A549 (cell line): ENCODE measurements around the gene VCL. TPM values are rescaled to one million over a fixed set of nuclear protein-coding genes. Genes with fewer than 3 reads are reported as not detected.
A peak's percentile ranks its signal among the peaks of the same experiment; 100 is the strongest.

Experiments used
- ATAC-seq, 2 experiments: fragments of 200-7000 bp in 1 of 2; fragments of >200 bp in 1 of 2; cut with Nextera tagmentation in 1 of 2; cut with Tn5 transposase in 1 of 2; 3 replicates each; pipeline versions ENCODE4 v1.8.0 to v1.9.1; 2018 to 2020; ENCODE audit warnings: mild to moderate bottlenecking in 1 of 2, moderate library complexity in 1 of 2
- CTCF ChIA-PET: fragments of 300-600 bp; sonication (Branson Sonifier 250); formaldehyde crosslinking; extraction: SDS; loops from one replicate; lab custom pipeline; 2021; ENCODE audit warnings: antibody characterized with exemption, inconsistent platforms; lab: Yijun Ruan, JAX
- POLR2A ChIA-PET: fragments of 350-600 bp; formaldehyde crosslinking; extraction: SDS; loops from one replicate; lab custom pipeline; 2021; ENCODE audit warnings: antibody characterized with exemption, inconsistent platforms; lab: Yijun Ruan, JAX
- DNase-seq, 2 experiments: peaks; one replicate each; pipeline versions ENCODE4 v3.0.0 to v3.0.0-alpha.2; 2011 to 2016; ENCODE audit warnings: low read depth in 1 of 2, low spot score in 1 of 2
- FAIRE-seq: peaks from 2 replicates; lab custom pipeline; 2011; peaks lifted over from hg19 to GRCh38; lab: Jason Lieb, UNC
- H3K27ac ChIP-seq, 2 experiments: fragments of >200 bp; sonication (Bioruptor Twin); formaldehyde crosslinking; 3 replicates each; pipeline ENCODE4 v1.5.1; 2016 to 2017
- H3K4me1 ChIP-seq: fragments of >200 bp; sonication (Bioruptor Twin); formaldehyde crosslinking; 3 replicates; pipeline ENCODE4 v1.6.1; 2016
- H3K4me2 ChIP-seq: fragments of >200 bp; sonication (Bioruptor Twin); formaldehyde crosslinking; 3 replicates; pipeline ENCODE4 v1.6.1; 2016
- H3K4me3 ChIP-seq: fragments of >200 bp; sonication (Bioruptor Twin); formaldehyde crosslinking; 3 replicates; pipeline ENCODE4 v1.5.1; 2016
- H3K9me3 ChIP-seq: fragments of >200 bp; sonication (Bioruptor Twin); formaldehyde crosslinking; 3 replicates; pipeline ENCODE4 v1.6.1; 2016
- BHLHE40 ChIP-seq: IDR thresholded peaks from 2 replicates; pipeline ENCODE4 v1.6.1; 2012; ENCODE audit warnings: low read depth, low read length, inconsistent platforms
- CBX2 ChIP-seq: fragments of 200-600 bp; sonication (generic); IDR thresholded peaks from 2 replicates; pipeline ENCODE4 v1.6.1; 2016; ENCODE audit warnings: low read depth, mild to moderate bottlenecking, borderline replicate concordance
- CBX8 ChIP-seq: fragments of 200-600 bp; sonication (generic); IDR thresholded peaks from 2 replicates; pipeline ENCODE4 v1.6.1; 2016
- CEBPB ChIP-seq, 2 experiments: fragments of >200 bp in 1 of 2; sonication (Bioruptor Twin) in 1 of 2; formaldehyde crosslinking in 1 of 2; IDR thresholded peaks; 2 replicates each; pipeline ENCODE4 v1.6.1; 2012 to 2016
- CHD4 ChIP-seq: fragments of 200-600 bp; sonication (generic); IDR thresholded peaks from 2 replicates; pipeline ENCODE4 v1.6.1; 2016; ENCODE audit warnings: antibody characterized with exemption, mild to moderate bottlenecking, borderline replicate concordance
- EHF ChIP-seq: fragments of 250-450 bp; sonication (Bioruptor Pico); IDR thresholded peaks from 2 replicates; pipeline ENCODE4 v1.5.0; 2020; ENCODE audit warnings: mild to moderate bottlenecking
- EHMT2 ChIP-seq: fragments of 200-600 bp; sonication (generic); IDR thresholded peaks from 2 replicates; pipeline ENCODE4 v1.6.1; 2016; ENCODE audit warnings: antibody characterized with exemption, low read depth, mild to moderate bottlenecking, moderate library complexity
- ELK1 ChIP-seq: fragments of 150-350 bp; IDR thresholded peaks from 2 replicates; pipeline ENCODE4 v1.6.1; 2014; ENCODE audit warnings: low read depth, mild to moderate bottlenecking, low read length
- EP300 ChIP-seq, 2 experiments: fragments of >200 bp; sonication (Bioruptor Twin); formaldehyde crosslinking; IDR thresholded peaks; 2 replicates in 1 of 2; 3 replicates in 1 of 2; pipeline ENCODE4 v1.6.1; 2016 to 2017
- FOSB ChIP-seq: fragments of 250-450 bp; sonication (Bioruptor Pico); IDR thresholded peaks from 2 replicates; pipeline ENCODE4 v1.5.0; 2020; ENCODE audit warnings: mild to moderate bottlenecking, moderate library complexity
- FOSL2 ChIP-seq, 2 experiments: fragments of 450-650 bp in 1 of 2; fragments of >200 bp in 1 of 2; sonication (Bioruptor Twin) in 1 of 2; formaldehyde crosslinking; IDR thresholded peaks; 2 replicates each; pipeline versions ENCODE4 v1.5.0 to v1.6.1; 2016 to 2020; ENCODE audit warnings: mild to moderate bottlenecking in 1 of 2, moderate library complexity in 1 of 2
- FOXS1 ChIP-seq: fragments of 250-450 bp; sonication (Bioruptor Pico); IDR thresholded peaks from 2 replicates; pipeline ENCODE4 v1.5.0; 2020; ENCODE audit warnings: mild to moderate bottlenecking, moderate library complexity
- HMGXB4 ChIP-seq: fragments of 250-450 bp; sonication (Bioruptor Pico); IDR thresholded peaks from 2 replicates; pipeline ENCODE4 v1.5.0; 2021; ENCODE audit warnings: mild to moderate bottlenecking, moderate library complexity, borderline replicate concordance
- JUN ChIP-seq, 2 experiments: fragments of >200 bp; sonication (Bioruptor Twin); formaldehyde crosslinking; IDR thresholded peaks; 2 replicates in 1 of 2; 3 replicates in 1 of 2; pipeline ENCODE4 v1.6.1; 2016 to 2017
- MAFK ChIP-seq: fragments of 450-650 bp; IDR thresholded peaks from 2 replicates; pipeline ENCODE4 v1.6.1; 2014; ENCODE audit not compliant: partially characterized antibody
- MYC ChIP-seq: IDR thresholded peaks from 2 replicates; pipeline ENCODE4 v1.6.1; 2012; ENCODE audit warnings: mild to moderate bottlenecking, inconsistent platforms, low read length, improper control_type of control experiment, borderline replicate concordance
- NFE2L2 ChIP-seq: fragments of 150-350 bp; conservative IDR thresholded peaks from 2 replicates; pipeline ENCODE4 v1.6.1; 2014; ENCODE audit warnings: low read length
- NR3C1 ChIP-seq: fragments of >200 bp; sonication (Bioruptor Twin); formaldehyde crosslinking; IDR thresholded peaks from 3 replicates; pipeline ENCODE4 v1.6.1; 2017
- PBX3 ChIP-seq: IDR thresholded peaks from 2 replicates; pipeline ENCODE4 v1.6.1; 2012
- PHF8 ChIP-seq: fragments of 200-600 bp; sonication (generic); IDR thresholded peaks from 2 replicates; pipeline ENCODE4 v1.6.1; 2016; ENCODE audit warnings: low read depth, mild to moderate bottlenecking, antibody characterized with exemption, moderate library complexity, borderline replicate concordance
- POLR2AphosphoS2 ChIP-seq: conservative IDR thresholded peaks from 2 replicates; pipeline ENCODE4 v1.6.1; 2012; ENCODE audit warnings: low read length, improper control_type of control experiment, inconsistent platforms
- RARB ChIP-seq: fragments of 250-450 bp; sonication (Bioruptor Pico); IDR thresholded peaks from 2 replicates; pipeline ENCODE4 v1.8.0; 2021; ENCODE audit warnings: mild to moderate bottlenecking, moderate library complexity
- RCOR1 ChIP-seq: fragments of 150-350 bp; IDR thresholded peaks from 2 replicates; pipeline ENCODE4 v1.6.1; 2014; ENCODE audit warnings: antibody characterized with exemption, low read length, low read depth
- REST ChIP-seq: fragments of 200-600 bp; sonication (generic); IDR thresholded peaks from 2 replicates; pipeline ENCODE4 v1.6.1; 2016; ENCODE audit warnings: antibody characterized with exemption, mild to moderate bottlenecking, moderate library complexity
- RNF2 ChIP-seq: fragments of 200-600 bp; sonication (generic); IDR thresholded peaks from 2 replicates; pipeline ENCODE4 v1.6.1; 2016; ENCODE audit warnings: low read depth, mild to moderate bottlenecking, antibody characterized with exemption, moderate library complexity, borderline replicate concordance
- ZC3H11A ChIP-seq: fragments of 450-650 bp; IDR thresholded peaks from 2 replicates; pipeline ENCODE4 v1.6.1; 2014; ENCODE audit warnings: antibody characterized with exemption, mild to moderate bottlenecking
- ZNF302 ChIP-seq: fragments of 250-450 bp; sonication (Bioruptor Pico); IDR thresholded peaks from 2 replicates; pipeline ENCODE4 v1.9.0; 2021; ENCODE audit warnings: inconsistent platforms, mild to moderate bottlenecking, moderate library complexity
- WGBS: methylation state at CpG from one replicate; pipeline ENCODE4 v1.1.6; 2017; ENCODE audit errors: missing lambda C conversion rate; 5-methylcytosine and 5-hydroxymethylcytosine counted together
- polyA plus RNA-seq, 4 experiments: library from polyadenylated mRNA; depleted of rRNA in 3 of 4; stranded (reverse); fragments of >200 nt; fragmentation: RNase III in 1 of 4; extraction: RNeasy Plus Mini Kit Qiagen cat#74134 plus additional on column Dnase treatment in 1 of 4; gene quantifications; 2 replicates in 3 of 4; 3 replicates in 1 of 4; pipeline ENCODE4 v1.2.3, GENCODE V29; 2011 to 2017

The VCL gene
- polyA plus RNA-seq, 2 of the 4 experiments (the other 2 are of a cell fraction) = 101 to 112 TPM

GRCh38 chr10:73965890-73966768 lies 31.8 kb upstream of the VCL start (continued):
- TF ChIP-seq ELK1 (no peak), RNF2 (no peak), RCOR1 (no peak), CEBPB (IDR thresholded peaks at IDR 0.05) (peak; percentile 7 to 73; a peak in 3 of 4 replicates), CBX8 (no peak), FOSB (no peak), NR3C1 (no peak), CBX2 (no peak), MAFK (no peak), JUN (IDR thresholded peaks at IDR 0.05) (peak; percentile 70 to 79; a peak in 4 of 5 replicates), NFE2L2 (no peak), PHF8 (no peak), RARB (CRISPR knock-in tag) (no peak), PBX3 (no peak; the same call in 1 of the 2 replicates), FOXS1 (CRISPR knock-in tag) (no peak)

GRCh38 chr10:73967022-73967429 lies 30.9 kb upstream of the VCL start:
- FAIRE-seq = no peak
- H3K9me3 ChIP-seq = no peaks in the 10 kb centered on the region
- TF ChIP-seq FOSL2 (IDR thresholded peaks at IDR 0.05) (no peak), FOSL2 (CRISPR knock-in tag; IDR thresholded peaks at IDR 0.05) (peak; percentile 43), EHF (CRISPR knock-in tag) (0 out of 2 replicates have a peak, but pooled peaks have one; percentile 4), ZC3H11A (0 out of 2 replicates have a peak, but pooled peaks have one; percentile 5), FOSB (no peak)
- TF ChIP-seq, all 56 proteins: peak for 3
- ATAC-seq (no peak), DNase-seq (no peak)
- Histone ChIP-seq H3K4me2 (peak overlapping the region; percentile 73), H3K4me3 (no peak overlapping the region), H3K27ac (peak overlapping the region; percentile 91 to 94), H3K4me1 (peaks cover 35% of the 10 kb centered on the region)
- WGBS = 75% methylated on average over 4 of the region's 4 CpGs
- ChIA-PET CTCF (interaction anchor here (0.7 to 5.3 kb wide), 12 partner anchors 9 to 136 kb away, joined by 3 to 23 read pairs (median 6); no protein-coding TSS in a partner anchor), POLR2A (no interaction called here)

GRCh38 chr10:73967544-73967943 lies 30.4 kb upstream of the VCL start:
- ATAC-seq (no peak), FAIRE-seq (no peak), DNase-seq (no peak)
- Histone ChIP-seq H3K4me3 (no peak overlapping the region), H3K4me2 (peak overlapping the region; percentile 73; the same call in 1 of the 3 replicates), H3K4me1 (peaks cover 35% of the 10 kb centered on the region), H3K27ac (peak overlapping the region; percentile 91 to 94), H3K9me3 (no peaks in the 10 kb centered on the region)
- ChIA-PET POLR2A (no interaction called here), CTCF (interaction anchor here (0.7 to 5.3 kb wide), 8 partner anchors 10 to 136 kb away, joined by 3 to 22 read pairs (median 6); no protein-coding TSS in a partner anchor)
- 84% methylated on average over 5 of the region's 5 CpGs for WGBS
- TF ChIP-seq REST = no peak
- TF ChIP-seq POLR2AphosphoS2 = no peak
- TF ChIP-seq CHD4 = no peak
- no peak for TF ChIP-seq FOSL2 (IDR thresholded peaks at IDR 0.05)
- no peak for TF ChIP-seq FOSL2 (CRISPR knock-in tag; IDR thresholded peaks at IDR 0.05)
- no peak for TF ChIP-seq ZNF302
- no peak for TF ChIP-seq EP300 (IDR thresholded peaks at IDR 0.05)
- no peak for TF ChIP-seq PHF8
- no peak for TF ChIP-seq EHMT2
- TF ChIP-seq HMGXB4 (CRISPR knock-in tag) = no peak
- no peak for TF ChIP-seq RCOR1
- no peak for TF ChIP-seq BHLHE40
- no peak for TF ChIP-seq FOSB
- no peak for TF ChIP-seq MYC
